GM19328 (cell line): ENCODE measurements around the gene REPS2.

Source experiments
- ATAC-seq: cut with Tn5 transposase; IDR thresholded peaks from one replicate; pipeline ENCODE4 v1.9.1; 2021; ENCODE audit warnings: mild to moderate bottlenecking, moderate library complexity; ENCODE audit not compliant: unreplicated experiment

The REPS2 gene

DNA sequence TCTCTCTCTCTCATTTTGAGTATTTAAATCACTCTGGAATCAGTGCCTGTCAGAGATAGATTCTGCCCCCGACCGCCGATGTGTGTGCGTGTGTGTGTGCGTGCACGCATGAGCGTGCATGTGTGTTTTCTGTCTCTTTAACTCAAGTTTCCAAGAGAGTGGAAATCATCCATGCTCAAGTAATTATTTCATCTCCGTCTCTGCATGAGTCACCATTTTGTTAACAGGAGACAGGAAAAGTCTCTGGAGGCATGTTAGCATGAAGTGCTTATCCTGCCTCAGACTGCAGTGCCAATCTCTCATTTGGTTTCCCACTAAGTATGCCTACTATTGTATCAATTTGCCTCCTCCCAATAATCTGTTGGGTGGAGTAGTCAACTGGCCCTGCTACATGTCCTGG is 245.6 kb downstream of the REPS2 start:
- no peak for ATAC-seq
